HFFc6 (cell line): ENCODE measurements around the gene AATK. TPM values are rescaled to one million over a fixed set of nuclear protein-coding genes. Genes with fewer than 3 reads are reported as not detected.

ENCODE experiments used
- DNase-seq: peaks from one replicate; pipeline ENCODE4 v3.0.0-alpha.2; 2018
- H3K27ac Mint-ChIP-seq: 2 replicates; pipeline ENCODE4 v1.8.0; 2020; ENCODE audit warnings: mild to moderate bottlenecking, mixed read lengths
- H3K27me3 Mint-ChIP-seq: 2 replicates; pipeline ENCODE4 v1.8.0; 2021; ENCODE audit warnings: mild to moderate bottlenecking, moderate library complexity, mixed read lengths; ENCODE audit not compliant: insufficient read depth
- H3K36me3 Mint-ChIP-seq: 2 replicates; pipeline ENCODE4 v1.8.0; 2021; ENCODE audit warnings: low read depth, mixed read lengths
- H3K4me1 Mint-ChIP-seq: 2 replicates; pipeline ENCODE4 v1.8.0; 2020; ENCODE audit warnings: low read depth, mixed read lengths
- H3K4me3 Mint-ChIP-seq: 2 replicates; pipeline ENCODE4 v1.8.0; 2020; ENCODE audit warnings: mild to moderate bottlenecking, moderate library complexity, mixed read lengths
- H3K9me3 Mint-ChIP-seq: 2 replicates; pipeline ENCODE4 v1.8.0; 2020; ENCODE audit warnings: mild to moderate bottlenecking, mixed read lengths
- total RNA-seq, 6 experiments: library from RNA; stranded (reverse); fragmentation: NEBNext Ultra II Directional; extraction: Animal tissue kit (Norgen Biotek cat#: 25700); gene quantifications; 2 replicates in 1 of 6; 3 replicates in 5 of 6; pipeline ENCODE4 v1.2.3, GENCODE V29; 2021
- TF ChIP-seq, protein P1 (sequence below): fragments of 200-600 bp; sonication (generic); IDR thresholded peaks from 2 replicates; pipeline ENCODE4 v1.5.0; 2021; ENCODE audit warnings: antibody characterized with exemption, mild to moderate bottlenecking

AATK gene
- total RNA-seq, 6 experiments from 2014 or later: 0.15 to 0.59 (median 0.38) TPM

DNA sequence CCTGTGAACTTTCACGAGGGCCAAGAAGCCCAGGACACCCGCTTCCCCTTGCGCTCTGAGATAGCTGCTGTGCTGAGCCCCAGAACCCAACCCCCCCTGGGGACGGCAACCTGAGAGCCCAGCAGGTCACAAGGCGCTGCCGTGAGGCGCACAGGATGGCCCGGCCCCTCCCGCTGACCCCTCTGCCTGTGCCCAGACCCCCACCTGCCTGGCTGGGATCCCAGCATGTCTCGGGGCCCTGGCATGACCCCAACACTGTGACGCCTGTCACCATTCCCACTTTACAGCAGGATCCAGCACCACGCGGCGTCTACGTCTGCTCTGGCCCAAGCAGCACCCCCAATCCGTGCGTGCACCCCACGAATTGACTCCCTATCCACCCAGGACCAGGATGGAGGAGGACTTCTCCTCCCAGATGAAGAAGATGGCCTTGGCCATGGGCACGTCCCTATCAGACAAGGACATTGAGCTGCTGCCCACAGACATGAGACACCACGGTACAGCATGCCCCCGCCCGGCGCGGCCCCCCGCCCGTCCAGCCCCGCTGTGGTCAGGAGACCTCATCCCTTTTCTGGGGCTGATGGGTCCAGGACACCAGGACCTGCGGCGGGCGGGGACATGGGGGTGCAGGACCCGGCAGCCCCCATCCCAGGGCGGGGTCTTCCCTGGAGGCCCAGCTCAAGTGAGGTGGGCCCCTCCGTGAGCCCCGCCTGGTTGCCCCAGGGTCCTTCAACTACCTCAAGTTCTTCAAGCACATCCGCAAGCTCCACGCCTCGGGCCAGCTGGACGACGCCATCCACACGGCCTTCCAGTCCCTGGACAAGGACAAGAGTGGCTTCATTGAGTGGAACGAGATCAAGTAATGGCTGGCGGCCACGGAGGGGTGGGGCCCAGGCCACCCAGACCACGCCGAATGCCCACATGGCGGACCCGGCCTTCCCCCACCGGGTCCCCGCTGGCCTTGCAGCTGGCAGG is 15.1 kb upstream of the AATK start:
- no peak for DNase-seq
- Mint-ChIP-seq H3K36me3 (no peaks in the 10 kb centered on the region), H3K4me1 (no peaks in the 10 kb centered on the region), H3K4me3 (no peak overlapping the region), H3K27me3 (peaks cover 5% of the 10 kb centered on the region), H3K9me3 (no peaks in the 10 kb centered on the region), H3K27ac (no peak overlapping the region)
- TF ChIP-seq, protein P1, sequence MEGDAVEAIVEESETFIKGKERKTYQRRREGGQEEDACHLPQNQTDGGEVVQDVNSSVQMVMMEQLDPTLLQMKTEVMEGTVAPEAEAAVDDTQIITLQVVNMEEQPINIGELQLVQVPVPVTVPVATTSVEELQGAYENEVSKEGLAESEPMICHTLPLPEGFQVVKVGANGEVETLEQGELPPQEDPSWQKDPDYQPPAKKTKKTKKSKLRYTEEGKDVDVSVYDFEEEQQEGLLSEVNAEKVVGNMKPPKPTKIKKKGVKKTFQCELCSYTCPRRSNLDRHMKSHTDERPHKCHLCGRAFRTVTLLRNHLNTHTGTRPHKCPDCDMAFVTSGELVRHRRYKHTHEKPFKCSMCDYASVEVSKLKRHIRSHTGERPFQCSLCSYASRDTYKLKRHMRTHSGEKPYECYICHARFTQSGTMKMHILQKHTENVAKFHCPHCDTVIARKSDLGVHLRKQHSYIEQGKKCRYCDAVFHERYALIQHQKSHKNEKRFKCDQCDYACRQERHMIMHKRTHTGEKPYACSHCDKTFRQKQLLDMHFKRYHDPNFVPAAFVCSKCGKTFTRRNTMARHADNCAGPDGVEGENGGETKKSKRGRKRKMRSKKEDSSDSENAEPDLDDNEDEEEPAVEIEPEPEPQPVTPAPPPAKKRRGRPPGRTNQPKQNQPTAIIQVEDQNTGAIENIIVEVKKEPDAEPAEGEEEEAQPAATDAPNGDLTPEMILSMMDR: no peak

DNA sequence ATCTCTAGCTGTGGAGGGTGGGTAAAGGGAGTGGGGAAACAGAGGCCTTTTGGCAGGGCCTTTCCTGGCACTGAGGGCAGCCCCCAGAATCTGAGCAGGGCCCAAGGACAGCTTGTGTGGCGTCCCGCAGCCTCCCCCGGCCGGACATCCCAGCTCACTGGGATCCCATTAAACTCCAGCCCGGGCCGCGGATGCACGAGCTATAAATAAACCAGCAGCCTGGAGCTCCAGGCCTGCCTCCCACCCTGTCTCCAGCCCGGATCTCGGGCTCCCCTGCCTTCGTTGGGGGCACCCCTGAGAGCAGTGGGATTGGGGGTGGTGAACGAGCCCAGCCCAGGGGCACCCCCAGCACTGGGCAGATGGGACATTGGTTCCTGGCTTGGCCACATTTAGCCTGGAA is 13.8 kb upstream of the AATK start:
- TF ChIP-seq, protein P1: no peak
- H3K27me3 Mint-ChIP-seq: peaks cover 4% of the 10 kb centered on the region
- no peak overlapping the region for H3K4me3 Mint-ChIP-seq
- no peak for DNase-seq
- peaks cover 10% of the 10 kb centered on the region for H3K9me3 Mint-ChIP-seq
- no peaks in the 10 kb centered on the region for H3K4me1 Mint-ChIP-seq
- peaks cover 8% of the 10 kb centered on the region for H3K36me3 Mint-ChIP-seq
- H3K27ac Mint-ChIP-seq: no peak overlapping the region

DNA sequence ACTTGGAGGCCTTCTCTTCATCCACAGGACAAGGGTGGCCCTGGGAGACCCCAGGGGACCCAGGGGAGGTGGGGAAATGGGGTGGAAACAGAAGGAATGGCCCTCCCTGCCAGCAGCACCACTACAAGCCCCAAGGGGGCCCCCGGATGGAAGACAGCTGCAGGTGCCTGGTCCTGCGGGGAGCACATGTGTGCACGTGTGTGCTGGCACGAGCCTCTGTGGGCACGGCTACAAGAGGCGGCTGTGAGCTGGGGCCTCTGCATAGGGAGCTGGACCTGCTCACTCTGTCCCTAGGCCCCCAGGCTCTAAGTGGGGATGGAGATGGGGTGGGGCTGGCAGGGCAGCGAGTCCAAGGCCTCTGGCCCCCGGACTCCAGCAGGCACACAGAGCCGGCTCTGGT is 13.2 kb upstream of the AATK start:
- H3K27me3 Mint-ChIP-seq: peaks cover 4% of the 10 kb centered on the region

DNA sequence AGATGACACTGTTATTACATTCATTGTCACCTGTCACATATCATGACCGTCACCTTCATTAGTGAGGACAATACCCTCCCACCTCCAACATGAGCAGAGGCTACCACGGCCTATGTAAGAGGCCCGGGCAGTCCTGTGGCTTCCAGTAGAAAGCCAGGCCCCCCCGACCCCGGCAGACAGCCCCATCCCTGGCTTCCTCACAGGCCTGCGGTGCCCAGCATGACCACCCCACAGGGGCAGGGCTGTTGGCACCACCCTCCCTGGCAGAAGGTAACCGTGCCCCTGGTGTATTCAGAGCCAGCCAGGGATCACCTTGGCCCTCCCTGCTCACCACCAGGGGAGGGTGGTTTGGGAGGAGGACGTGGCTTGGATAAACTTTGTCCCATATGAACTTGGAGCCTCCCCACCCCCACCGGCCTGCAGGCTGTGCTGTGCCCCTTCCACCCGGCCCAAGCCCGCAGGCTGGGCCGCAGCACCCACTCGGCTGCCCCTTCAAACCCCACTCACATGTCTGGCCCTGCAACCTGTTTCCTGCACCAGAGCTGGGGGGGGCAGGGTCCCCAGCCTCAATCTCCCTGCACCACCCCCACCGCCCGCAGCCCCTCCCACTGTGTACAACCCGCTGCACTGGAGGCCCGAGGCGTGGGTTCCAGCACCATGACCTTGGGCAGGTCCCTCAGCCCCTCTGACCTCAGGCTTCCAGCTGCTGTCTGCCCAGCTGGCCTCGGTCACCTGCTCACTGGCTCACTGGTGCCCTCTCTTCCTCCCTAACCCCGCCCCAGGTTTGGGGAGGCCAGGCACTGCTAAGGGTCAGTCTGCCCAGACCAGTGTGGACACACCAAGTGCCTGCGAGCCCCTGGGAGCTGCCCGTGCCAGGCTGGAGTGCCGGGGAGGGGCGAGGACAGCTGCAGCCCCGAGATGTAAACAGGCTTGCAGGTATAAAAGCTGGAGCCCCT is 12.4 kb upstream of the AATK start:
- Mint-ChIP-seq H3K36me3 (peaks cover 15% of the 10 kb centered on the region), H3K27me3 (peaks cover 6% of the 10 kb centered on the region), H3K4me3 (no peak overlapping the region), H3K4me1 (peaks cover 7% of the 10 kb centered on the region), H3K9me3 (peaks cover 15% of the 10 kb centered on the region), H3K27ac (no peak overlapping the region)
- DNase-seq: no peak
- TF ChIP-seq, protein P1: no peak

More for the DNA sequence above, 13.2 kb upstream of the AATK start:
- Mint-ChIP-seq H3K4me1 (no peaks in the 10 kb centered on the region), H3K27ac (no peak overlapping the region), H3K4me3 (no peak overlapping the region), H3K9me3 (peaks cover 10% of the 10 kb centered on the region), H3K36me3 (peaks cover 9% of the 10 kb centered on the region)
- DNase-seq: no peak
- TF ChIP-seq, protein P1: no peak

DNA sequence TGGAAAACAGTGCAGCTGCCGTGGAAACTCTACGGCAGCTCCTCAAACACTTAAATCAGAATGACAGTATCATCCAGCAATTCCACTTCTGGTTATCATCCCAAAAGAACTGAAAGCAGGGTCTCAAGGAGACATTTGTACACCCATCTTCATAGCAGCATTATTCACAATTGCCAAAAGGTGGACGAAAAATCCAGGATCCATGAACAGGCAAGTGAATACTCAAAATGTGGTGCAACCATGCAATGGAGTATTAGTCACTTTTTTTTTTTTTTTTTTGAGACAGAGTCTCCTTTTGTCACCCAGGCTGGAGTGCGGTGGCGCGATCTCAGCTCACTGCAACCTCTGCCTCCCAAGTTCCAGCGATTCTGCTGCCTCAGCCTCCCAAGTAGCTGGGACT is 10.6 kb upstream of the AATK start:
- Mint-ChIP-seq H3K9me3 (peaks cover 15% of the 10 kb centered on the region), H3K4me1 (peaks cover 9% of the 10 kb centered on the region), H3K4me3 (no peak overlapping the region), H3K27me3 (peaks cover 8% of the 10 kb centered on the region), H3K27ac (no peak overlapping the region), H3K36me3 (peaks cover 15% of the 10 kb centered on the region)
- DNase-seq: no peak
- TF ChIP-seq, protein P1: peak; percentile 27; the same call in 1 of the 2 replicates
